ES-I3 (cell line): ENCODE data around the gene LRFN4.

Experiments used
- H3K36me3 ChIP-seq: 2 replicates; pipeline ENCODE4 v1.6.1; 2013; ENCODE audit warnings: mild to moderate bottlenecking, low read length, control low read depth, moderate library complexity; ENCODE audit not compliant: insufficient read depth
- H3K4me1 ChIP-seq: 2 replicates; pipeline ENCODE4 v1.6.1; 2013; ENCODE audit warnings: mild to moderate bottlenecking, control low read depth, low read length; ENCODE audit not compliant: insufficient read depth
- H3K9ac ChIP-seq: 2 replicates; pipeline ENCODE4 v1.6.1; 2013; ENCODE audit warnings: low read depth, mild to moderate bottlenecking, low read length, moderate library complexity
- H3K9me3 ChIP-seq: 2 replicates; pipeline ENCODE4 v1.6.1; 2013; ENCODE audit warnings: mild to moderate bottlenecking, low read length, moderate library complexity; ENCODE audit not compliant: control insufficient read depth, insufficient read depth

The LRFN4 gene

DNA sequence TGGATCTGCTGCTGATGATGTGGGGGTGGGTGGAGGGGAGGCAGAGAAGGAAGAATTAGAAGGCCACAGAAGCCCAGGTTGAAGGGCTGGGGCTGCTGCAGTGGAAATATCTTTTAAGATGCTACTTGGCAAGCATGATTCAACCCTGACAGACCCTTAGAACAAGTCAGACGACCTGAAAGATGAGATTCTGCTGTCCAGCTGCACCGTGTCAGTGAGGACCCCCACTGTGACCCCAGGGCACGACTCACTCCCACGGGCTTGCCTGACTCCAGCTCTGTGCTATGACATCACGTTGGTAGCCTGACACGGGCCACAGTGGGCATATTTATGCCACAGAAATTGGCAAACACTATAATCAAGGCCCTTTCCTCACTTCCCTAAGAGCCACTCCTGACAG lies 36.0 kb downstream of the LRFN4 start:
- no peaks in the 10 kb centered on the region for H3K36me3 ChIP-seq
- peaks cover 14% of the 10 kb centered on the region for H3K4me1 ChIP-seq
- no peaks in the 10 kb centered on the region for H3K9me3 ChIP-seq
- no peak overlapping the region for H3K9ac ChIP-seq

DNA sequence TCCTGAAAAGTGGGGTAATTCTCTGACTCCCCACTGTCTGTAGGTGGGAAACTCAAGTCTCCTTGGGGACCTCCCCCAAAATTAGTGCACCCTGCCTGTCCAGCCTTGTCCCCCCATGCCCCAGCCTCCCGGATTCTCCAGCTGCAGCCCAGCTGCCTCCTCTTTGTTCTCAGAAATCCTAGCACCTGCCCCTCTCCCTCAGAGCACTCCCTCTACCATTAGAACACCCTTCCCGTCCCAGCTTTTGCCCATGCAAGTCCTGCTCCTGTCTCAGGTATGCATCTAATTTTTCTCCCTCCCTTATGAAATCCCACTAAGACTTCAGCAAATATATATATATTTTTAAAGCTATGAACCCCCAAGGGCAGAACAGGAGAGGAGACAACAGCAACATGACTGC lies 37.3 kb downstream of the LRFN4 start:
- no peaks in the 10 kb centered on the region for H3K36me3 ChIP-seq
- no peaks in the 10 kb centered on the region for H3K9me3 ChIP-seq
- H3K4me1 ChIP-seq = peaks cover 18% of the 10 kb centered on the region
- H3K9ac ChIP-seq = no peak overlapping the region

DNA sequence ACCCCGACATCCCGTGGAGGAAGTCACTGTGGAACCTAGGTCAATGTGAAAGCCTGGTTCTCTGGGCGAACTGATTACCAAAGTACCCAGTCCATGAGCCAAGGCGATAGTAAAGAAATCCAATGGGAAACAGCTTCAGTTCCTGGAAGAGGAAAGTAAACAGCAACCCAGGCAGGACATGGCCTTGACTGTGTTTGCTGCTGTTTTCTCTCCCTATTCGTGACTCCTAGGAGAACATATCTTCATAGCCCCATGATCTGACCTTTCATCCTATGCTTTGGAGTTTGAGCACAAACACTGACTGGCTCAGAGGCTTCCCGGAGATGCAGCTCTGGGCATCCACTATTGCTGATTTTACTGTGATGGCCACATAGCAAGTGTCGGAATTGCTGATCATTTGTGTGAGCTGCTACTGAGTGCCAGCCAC lies 45.1 kb downstream of the LRFN4 start:
- Histone ChIP-seq H3K9me3 (no peaks in the 10 kb centered on the region), H3K9ac (no peak overlapping the region), H3K36me3 (no peaks in the 10 kb centered on the region), H3K4me1 (peaks cover 36% of the 10 kb centered on the region)

DNA sequence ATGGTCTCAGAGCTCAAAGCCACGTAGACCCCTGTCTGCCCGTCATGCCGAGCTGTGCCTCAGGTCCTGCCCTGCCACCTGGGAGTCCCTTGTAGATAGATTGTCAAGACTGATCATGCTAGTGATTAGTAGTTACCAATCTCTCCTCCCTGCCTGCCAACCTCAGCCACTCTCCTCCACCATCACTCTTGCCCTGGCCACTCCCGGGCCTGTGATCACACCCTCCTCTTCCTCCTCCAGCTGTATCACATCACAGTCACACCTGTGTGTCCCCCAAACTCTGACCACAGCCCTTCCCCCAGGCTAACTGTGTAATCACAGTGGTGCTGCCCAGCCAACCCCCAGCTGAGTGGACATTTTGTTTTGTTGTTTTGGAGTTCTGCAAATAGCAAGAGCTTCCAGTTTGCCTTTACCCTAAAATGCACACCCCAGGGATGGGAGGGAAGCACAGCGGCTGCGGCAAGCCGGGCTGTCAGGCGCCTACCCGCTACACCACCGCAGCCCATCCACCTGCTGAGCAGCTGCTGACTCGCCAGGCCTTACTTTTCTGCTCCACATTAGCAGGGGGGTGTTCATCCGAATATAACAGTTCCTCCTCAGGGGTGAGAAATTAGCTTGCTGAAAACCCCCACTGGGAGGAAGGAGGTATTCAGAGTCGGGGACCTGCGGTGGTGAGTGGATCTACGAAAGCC lies 45.8 kb downstream of the LRFN4 start:
- Histone ChIP-seq H3K9me3 (no peaks in the 10 kb centered on the region), H3K36me3 (no peaks in the 10 kb centered on the region), H3K9ac (no peak overlapping the region), H3K4me1 (peaks cover 37% of the 10 kb centered on the region)

DNA sequence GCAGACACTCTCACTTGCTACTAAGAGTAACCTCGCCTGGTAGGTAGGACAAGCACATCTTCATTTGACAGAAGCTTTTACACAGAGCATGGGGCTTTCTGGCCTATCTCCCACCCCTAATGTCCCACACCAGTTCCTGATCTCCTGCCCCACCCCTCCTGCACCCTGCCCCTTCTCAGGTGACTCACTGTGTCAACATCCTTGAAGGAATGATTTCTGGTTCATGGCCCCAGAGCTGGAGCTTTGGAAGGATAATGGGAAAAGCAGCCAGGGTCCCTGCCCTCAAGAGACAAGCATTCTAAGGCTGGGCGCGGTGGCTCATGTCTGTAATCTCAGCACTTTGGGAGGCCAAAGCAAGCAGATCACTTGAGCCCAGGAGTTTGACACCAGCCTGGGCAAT lies 47.2 kb downstream of the LRFN4 start:
- Histone ChIP-seq H3K9me3 (no peaks in the 10 kb centered on the region), H3K4me1 (peaks cover 33% of the 10 kb centered on the region), H3K36me3 (no peaks in the 10 kb centered on the region), H3K9ac (no peak overlapping the region)

DNA sequence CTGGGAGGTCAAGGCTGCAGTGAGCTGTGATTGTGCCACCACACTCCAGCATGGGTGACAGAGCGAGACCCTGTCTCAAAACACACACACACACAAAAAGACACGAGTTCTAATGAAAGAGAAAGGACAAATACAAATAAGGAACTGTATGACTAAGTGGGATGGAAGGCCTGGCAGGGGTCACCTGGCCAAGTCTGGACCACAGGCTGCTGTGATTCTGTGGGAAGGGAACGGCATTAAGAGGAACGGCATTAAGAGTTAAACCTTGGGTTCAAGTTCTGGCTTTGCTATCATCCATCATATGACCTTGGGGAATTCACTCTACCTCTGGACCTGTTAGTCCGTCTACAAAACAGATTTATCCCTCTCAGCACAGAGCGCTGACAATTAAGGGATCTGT lies 47.7 kb downstream of the LRFN4 start:
- H3K9ac ChIP-seq = no peak overlapping the region
- peaks cover 33% of the 10 kb centered on the region for H3K4me1 ChIP-seq
- H3K36me3 ChIP-seq = no peaks in the 10 kb centered on the region
- H3K9me3 ChIP-seq = no peaks in the 10 kb centered on the region

DNA sequence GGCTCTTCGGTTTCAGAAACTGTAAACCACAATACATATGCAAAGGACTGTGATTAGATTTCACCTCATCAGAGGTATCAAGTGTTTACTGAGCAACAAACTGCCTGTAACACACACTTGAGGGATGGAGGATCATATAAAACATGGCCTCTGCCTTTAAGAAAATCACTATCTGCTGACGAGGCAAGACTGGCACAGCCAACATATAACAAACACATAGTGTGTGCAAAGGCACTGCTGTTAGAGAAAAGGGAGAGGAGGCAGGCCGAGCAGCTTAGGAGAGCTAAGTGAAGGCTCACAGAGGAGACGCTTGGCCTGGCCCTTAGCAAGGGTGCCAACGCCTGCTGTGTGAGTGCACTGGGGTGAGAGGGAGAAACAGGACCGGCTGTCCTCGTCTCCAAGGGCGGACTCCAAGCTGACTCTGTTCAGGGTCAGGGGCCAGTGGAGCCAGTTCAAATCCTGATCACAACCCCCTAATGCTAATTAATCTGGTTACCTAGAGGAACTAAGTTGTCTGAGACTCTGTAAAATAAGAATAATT lies 48.2 kb downstream of the LRFN4 start:
- peaks cover 33% of the 10 kb centered on the region for H3K4me1 ChIP-seq
- no peaks in the 10 kb centered on the region for H3K36me3 ChIP-seq
- H3K9ac ChIP-seq = no peak overlapping the region
- no peaks in the 10 kb centered on the region for H3K9me3 ChIP-seq

DNA sequence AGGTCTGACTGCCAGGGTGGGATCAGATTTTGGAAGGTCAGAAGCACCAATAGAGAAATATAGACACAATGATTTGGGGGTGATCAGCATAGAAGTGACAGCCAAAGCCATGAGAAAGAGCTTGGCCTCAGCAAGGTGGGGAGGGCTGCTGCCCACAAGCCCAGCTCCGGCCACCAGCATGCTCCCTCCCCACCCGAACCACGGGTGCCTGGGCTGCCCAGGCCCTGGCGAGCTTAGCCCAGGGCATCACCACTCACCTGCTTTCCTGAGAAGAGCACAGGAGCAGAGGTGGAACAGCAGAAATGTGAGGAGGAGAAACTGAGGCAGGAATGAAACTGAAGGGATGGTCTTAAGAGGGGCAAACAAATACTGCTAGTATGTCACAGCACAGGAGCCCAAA lies 48.8 kb downstream of the LRFN4 start:
- Histone ChIP-seq H3K9me3 (no peaks in the 10 kb centered on the region), H3K9ac (no peak overlapping the region), H3K36me3 (no peaks in the 10 kb centered on the region), H3K4me1 (peaks cover 33% of the 10 kb centered on the region)

DNA sequence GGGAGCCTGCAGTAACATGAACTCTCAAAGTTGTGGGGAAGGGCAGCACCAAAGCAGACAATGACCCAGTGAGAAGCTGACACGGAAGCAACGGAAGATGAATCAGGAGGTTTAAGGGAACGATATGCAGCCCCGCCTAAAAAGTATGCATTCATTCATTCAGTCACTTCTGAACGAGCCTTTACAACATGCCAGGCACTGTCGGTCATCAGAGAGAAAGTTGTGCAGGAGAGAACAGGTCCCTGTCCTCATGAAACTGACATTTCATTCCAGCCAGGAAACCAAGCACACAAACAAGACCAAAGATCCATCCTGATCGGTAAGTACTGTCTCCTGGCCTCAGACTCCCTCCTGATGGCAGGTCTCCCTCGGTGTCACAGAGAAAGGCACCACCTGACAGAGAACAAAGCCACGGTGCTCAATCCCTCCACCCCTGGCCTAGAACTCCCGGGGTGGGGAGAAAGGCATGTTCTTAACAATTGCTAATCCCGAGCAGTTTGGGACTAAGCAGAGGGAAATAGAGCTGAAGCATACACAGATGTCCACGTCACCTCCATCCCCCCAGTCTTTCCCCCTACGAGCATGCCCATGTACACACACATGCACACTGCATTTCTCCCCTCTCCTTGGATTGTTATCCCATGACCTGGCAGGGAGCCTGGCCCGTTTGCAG lies 49.3 kb downstream of the LRFN4 start:
- Histone ChIP-seq H3K9me3 (no peaks in the 10 kb centered on the region), H3K36me3 (no peaks in the 10 kb centered on the region), H3K4me1 (peaks cover 33% of the 10 kb centered on the region), H3K9ac (no peak overlapping the region)

DNA sequence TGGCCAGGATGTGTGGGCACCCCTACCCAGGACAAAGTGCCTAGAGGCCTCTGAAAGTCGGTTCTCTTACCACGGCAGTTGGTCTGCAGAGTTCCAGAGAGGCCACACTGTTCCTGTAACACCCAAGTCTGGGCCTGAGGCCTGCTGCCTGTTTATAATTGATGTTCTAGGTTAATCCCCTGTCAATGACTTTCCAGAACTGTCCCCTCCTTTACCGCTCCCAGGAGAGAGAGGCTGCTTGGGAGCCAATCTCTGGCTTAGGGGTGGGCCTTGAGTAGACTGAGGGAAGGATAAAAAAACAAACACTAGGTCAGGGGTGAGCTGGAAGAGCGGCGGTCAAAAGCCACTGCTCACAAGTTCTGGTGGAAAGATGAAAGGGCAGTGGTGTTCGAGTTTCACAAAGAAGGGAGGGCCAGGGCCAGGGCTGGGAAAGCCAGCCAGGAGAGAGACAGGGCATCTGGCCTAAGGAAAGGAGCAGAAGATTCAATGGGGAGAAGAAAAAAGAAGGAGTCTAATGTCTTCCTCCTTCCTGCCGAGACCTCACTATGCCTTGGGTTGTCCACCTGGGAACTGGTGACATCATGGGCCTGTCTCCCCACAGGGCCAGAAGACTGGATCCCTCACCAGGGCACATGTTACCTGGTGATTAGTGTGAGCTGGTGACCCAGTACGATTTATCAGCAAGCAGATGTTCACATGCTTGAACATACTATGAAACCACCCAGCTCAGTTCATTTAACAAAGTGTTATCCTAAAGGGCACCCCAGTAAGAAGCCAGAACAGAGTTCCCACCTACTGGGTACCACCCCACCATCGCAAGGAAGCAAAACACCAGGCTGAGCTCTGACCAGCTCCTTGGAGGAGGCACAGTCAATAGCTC lies 51.1 kb downstream of the LRFN4 start:
- H3K9me3 ChIP-seq = no peaks in the 10 kb centered on the region
- no peaks in the 10 kb centered on the region for H3K36me3 ChIP-seq
- peaks cover 40% of the 10 kb centered on the region for H3K4me1 ChIP-seq
- H3K9ac ChIP-seq = no peak overlapping the region

DNA sequence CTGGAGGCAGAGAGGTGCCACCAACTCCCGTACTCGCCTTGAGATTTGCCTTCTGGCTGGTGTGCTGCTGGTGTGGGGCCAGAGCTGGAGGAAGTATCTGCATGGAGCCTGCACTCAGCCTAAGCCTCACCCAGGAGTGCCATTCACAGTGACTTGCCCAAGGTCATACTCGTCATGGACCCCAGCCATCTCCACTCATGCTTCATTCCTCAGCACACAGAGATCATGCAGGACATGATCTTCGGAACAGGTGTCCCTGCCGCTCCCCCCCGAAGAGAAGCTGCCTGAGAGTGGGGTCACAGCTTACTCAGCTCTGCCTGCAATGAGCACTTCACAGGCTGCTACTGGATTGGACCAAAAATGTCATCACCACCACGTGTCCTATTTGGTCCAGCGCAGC lies 52.3 kb downstream of the LRFN4 start:
- H3K4me1 ChIP-seq = peaks cover 40% of the 10 kb centered on the region
- no peaks in the 10 kb centered on the region for H3K9me3 ChIP-seq
- H3K9ac ChIP-seq = no peak overlapping the region
- no peaks in the 10 kb centered on the region for H3K36me3 ChIP-seq

DNA sequence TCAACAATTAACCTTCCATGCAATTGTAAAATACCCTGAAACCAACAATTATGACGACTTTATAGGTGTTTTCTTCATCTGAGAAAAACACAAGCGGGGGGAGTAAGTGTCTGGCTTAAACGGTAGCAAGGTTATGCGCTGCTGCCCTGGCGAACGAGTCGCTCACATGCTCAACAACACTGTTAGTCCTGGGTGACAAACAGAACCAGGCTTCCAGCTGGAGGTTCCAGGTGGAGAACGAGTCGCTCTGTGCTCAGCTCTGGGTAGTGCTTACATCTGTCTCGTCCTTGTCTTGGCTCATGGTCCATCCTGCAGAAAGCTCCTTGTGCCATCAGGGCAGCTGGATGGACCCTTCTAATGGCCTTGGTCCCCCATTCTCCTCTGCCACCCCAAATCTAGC lies 53.2 kb downstream of the LRFN4 start:
- Histone ChIP-seq H3K36me3 (no peaks in the 10 kb centered on the region), H3K9me3 (no peaks in the 10 kb centered on the region), H3K9ac (no peak overlapping the region), H3K4me1 (peaks cover 31% of the 10 kb centered on the region)
